Measurements from ENCODE around the gene FBXW8.

The FBXW8 gene

DNA sequence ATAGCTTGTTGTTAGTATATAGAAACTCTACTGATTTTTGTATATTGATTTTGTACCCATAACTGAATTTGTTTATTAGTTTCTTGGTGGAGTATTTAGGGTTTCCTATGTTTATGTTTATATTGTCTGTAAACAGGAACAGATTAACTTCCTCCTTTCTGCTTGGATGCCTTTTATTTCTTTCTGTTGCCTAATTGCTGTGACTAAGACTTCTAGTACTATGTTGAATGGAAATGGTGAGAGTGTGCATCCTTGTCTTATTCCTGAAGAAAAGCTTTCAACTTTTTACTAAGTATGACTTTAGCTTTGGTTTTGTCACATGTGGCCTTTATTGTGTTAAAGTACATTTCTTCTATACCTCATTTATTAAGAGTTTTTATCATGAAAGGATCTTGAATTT, 20.9 kb downstream of the FBXW8 start:
- H3K9me3 ChIP-seq (ENCODE audit: control insufficient read depth, insufficient read depth, low read depth, low read length) = no peaks in the 10 kb centered on the region
- TF ChIP-seq ZNF513 (tag by site-specific recombination; IDR thresholded peaks at IDR 0.05) (no peak), ZFP37 (tag by site-specific recombination; IDR thresholded peaks at IDR 0.05) (no peak), ZNF223 (tag by site-specific recombination; IDR thresholded peaks at IDR 0.05) (no peak), GFI1B (tag by site-specific recombination; IDR thresholded peaks at IDR 0.05) (peak; percentile 29; the same call in 1 of the 2 replicates), YY1 (tag by site-specific recombination; IDR thresholded peaks at IDR 0.05) (no peak), ZNF292 (tag by site-specific recombination; IDR thresholded peaks at IDR 0.05; ENCODE audit: borderline replicate concordance, low read depth) (no peak), ZNF266 (tag by site-specific recombination; IDR thresholded peaks at IDR 0.05; ENCODE audit: low read depth) (no peak), ZNF610 (tag by site-specific recombination; IDR thresholded peaks at IDR 0.05; ENCODE audit: borderline replicate concordance) (no peak), HOXC10 (CRISPR knock-in tag; IDR thresholded peaks at IDR 0.05) (no peak), ZNF114 (tag by site-specific recombination; IDR thresholded peaks at IDR 0.05) (no peak), HOXA7 (CRISPR knock-in tag; IDR thresholded peaks at IDR 0.05; ENCODE audit: borderline replicate concordance) (no peak), ZNF624 (tag by site-specific recombination; IDR thresholded peaks at IDR 0.05) (no peak), BCL11A (tag by site-specific recombination; IDR thresholded peaks at IDR 0.05; ENCODE audit: low read depth) (no peak), PRDM6 (tag by site-specific recombination; IDR thresholded peaks at IDR 0.05) (peak; percentile 43; the same call in 1 of the 2 replicates), ZNF843 (tag by site-specific recombination; IDR thresholded peaks at IDR 0.05) (0 out of 2 replicates have a peak, but pooled peaks have one; percentile 25), ZNF350 (tag by site-specific recombination; IDR thresholded peaks at IDR 0.05) (no peak), ZNF629 (tag by site-specific recombination; IDR thresholded peaks at IDR 0.05) (no peak), ZBTB8A (tag by site-specific recombination; IDR thresholded peaks at IDR 0.05) (no peak), TCF7L2 (IDR thresholded peaks at IDR 0.05; ENCODE audit: borderline replicate concordance, low read depth, low read length) (no peak), ZNF37A (tag by site-specific recombination; IDR thresholded peaks at IDR 0.05) (no peak)
- TF ChIP-seq, protein P1, sequence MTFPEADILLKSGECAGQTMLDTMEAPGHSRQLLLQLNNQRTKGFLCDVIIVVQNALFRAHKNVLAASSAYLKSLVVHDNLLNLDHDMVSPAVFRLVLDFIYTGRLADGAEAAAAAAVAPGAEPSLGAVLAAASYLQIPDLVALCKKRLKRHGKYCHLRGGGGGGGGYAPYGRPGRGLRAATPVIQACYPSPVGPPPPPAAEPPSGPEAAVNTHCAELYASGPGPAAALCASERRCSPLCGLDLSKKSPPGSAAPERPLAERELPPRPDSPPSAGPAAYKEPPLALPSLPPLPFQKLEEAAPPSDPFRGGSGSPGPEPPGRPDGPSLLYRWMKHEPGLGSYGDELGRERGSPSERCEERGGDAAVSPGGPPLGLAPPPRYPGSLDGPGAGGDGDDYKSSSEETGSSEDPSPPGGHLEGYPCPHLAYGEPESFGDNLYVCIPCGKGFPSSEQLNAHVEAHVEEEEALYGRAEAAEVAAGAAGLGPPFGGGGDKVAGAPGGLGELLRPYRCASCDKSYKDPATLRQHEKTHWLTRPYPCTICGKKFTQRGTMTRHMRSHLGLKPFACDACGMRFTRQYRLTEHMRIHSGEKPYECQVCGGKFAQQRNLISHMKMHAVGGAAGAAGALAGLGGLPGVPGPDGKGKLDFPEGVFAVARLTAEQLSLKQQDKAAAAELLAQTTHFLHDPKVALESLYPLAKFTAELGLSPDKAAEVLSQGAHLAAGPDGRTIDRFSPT (tag by site-specific recombination; IDR thresholded peaks at IDR 0.05) = 0 out of 2 replicates have a peak, but pooled peaks have one; percentile 14
- TF ChIP-seq, protein P2, sequence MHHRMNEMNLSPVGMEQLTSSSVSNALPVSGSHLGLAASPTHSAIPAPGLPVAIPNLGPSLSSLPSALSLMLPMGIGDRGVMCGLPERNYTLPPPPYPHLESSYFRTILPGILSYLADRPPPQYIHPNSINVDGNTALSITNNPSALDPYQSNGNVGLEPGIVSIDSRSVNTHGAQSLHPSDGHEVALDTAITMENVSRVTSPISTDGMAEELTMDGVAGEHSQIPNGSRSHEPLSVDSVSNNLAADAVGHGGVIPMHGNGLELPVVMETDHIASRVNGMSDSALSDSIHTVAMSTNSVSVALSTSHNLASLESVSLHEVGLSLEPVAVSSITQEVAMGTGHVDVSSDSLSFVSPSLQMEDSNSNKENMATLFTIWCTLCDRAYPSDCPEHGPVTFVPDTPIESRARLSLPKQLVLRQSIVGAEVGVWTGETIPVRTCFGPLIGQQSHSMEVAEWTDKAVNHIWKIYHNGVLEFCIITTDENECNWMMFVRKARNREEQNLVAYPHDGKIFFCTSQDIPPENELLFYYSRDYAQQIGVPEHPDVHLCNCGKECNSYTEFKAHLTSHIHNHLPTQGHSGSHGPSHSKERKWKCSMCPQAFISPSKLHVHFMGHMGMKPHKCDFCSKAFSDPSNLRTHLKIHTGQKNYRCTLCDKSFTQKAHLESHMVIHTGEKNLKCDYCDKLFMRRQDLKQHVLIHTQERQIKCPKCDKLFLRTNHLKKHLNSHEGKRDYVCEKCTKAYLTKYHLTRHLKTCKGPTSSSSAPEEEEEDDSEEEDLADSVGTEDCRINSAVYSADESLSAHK (tag by site-specific recombination; IDR thresholded peaks at IDR 0.05) = no peak; the same call in 1 of the 2 replicates
- TF ChIP-seq, protein P3, sequence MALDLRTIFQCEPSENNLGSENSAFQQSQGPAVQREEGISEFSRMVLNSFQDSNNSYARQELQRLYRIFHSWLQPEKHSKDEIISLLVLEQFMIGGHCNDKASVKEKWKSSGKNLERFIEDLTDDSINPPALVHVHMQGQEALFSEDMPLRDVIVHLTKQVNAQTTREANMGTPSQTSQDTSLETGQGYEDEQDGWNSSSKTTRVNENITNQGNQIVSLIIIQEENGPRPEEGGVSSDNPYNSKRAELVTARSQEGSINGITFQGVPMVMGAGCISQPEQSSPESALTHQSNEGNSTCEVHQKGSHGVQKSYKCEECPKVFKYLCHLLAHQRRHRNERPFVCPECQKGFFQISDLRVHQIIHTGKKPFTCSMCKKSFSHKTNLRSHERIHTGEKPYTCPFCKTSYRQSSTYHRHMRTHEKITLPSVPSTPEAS (tag by site-specific recombination; IDR thresholded peaks at IDR 0.05) = no peak
- ChIA-PET CTCF (no interaction called here), POLR2A (no interaction called here)
- no peak overlapping the region for H3K4me3 ChIP-seq (ENCODE audit: low read depth, low read length)
- peaks cover 4 to 27% of the 10 kb centered on the region in 2 experiments; a peak in 2 of 3 replicates for H3K36me3 ChIP-seq (ENCODE audit: control insufficient read depth in 2 of 2, insufficient read depth in 1 of 2, low read length in 2 of 2)
- peaks cover 19% of the 10 kb centered on the region for H3K4me1 ChIP-seq (ENCODE audit: control insufficient read depth, insufficient read depth, low read length)
- H3K27ac ChIP-seq (ENCODE audit: extremely low read depth, low read depth, low read length) = no peak overlapping the region
